Measurements from ENCODE around the gene CAMK2A. TPM values are rescaled to one million over a fixed set of nuclear protein-coding genes. Genes with fewer than 3 reads are reported as not detected.

Gene CAMK2A
- total and polyA plus RNA-seq, 2 of the 4 experiments (the other 2 are of a cell fraction): 0.18 to 0.19 TPM

DNA sequence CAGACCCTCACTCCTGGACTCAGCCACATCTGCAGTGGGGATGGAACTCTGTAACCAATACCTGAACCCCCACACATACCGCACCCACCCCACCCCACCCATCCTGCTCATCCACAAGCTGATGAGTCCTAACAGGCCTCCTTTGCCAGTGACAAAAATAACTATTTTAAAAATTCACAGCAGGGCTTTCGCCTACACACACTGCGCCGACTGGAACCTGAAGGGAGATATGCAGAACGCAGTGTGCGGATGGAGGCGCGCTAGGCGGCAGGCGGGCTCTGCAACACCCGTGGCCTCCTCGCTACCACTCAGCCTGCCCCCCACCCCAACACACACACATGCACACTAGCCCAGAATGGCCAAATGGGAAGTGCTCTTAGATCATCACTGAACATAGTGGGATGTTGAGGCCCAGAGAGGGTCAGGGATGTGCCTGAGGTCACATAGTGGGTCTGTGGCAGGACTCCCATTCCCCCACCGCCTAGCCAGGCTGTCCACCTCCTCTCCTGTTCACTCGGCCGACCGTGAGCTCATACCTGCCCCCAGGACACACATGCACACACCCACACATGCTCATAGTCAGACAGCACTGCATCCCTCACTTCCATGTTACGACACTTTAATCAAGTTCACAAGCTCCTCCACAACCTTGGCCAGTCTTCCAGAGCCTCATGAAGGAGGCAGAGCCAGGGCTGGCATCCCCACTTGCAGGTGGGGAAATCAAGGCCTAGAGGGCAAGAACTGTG lies 6.3 kb upstream of the CAMK2A start:
- no peak overlapping the region for H3K9ac ChIP-seq (ENCODE audit: low read depth, low read length)
- peaks cover 12% of the 10 kb centered on the region; the same call in 1 of the 2 replicates for H3K36me3 ChIP-seq (ENCODE audit: control insufficient read depth, insufficient read depth, low read length)
- no peak overlapping the region for H3K18ac ChIP-seq (ENCODE audit: low read depth, low read length)
- H4K20me1 ChIP-seq (ENCODE audit: insufficient read depth, low read length): peaks cover 8% of the 10 kb centered on the region; the same call in 1 of the 2 replicates
- H4K91ac ChIP-seq (ENCODE audit: insufficient read depth, low read depth, low read length): no peak overlapping the region; the same call in 1 of the 2 replicates
- ATAC-seq (ENCODE audit: low read depth): no peak
- DNase-seq: no peak
- H3K27ac ChIP-seq (ENCODE audit: insufficient read depth, low read length): no peak overlapping the region
- peaks cover 28% of the 10 kb centered on the region for H3K4me1 ChIP-seq (ENCODE audit: control insufficient read depth, insufficient read depth, low read length)
- peak overlapping the region; percentile 90 for H2AK9ac ChIP-seq (replicated peaks; ENCODE audit: low read depth, low read length, poor library complexity)
- H4K8ac ChIP-seq (ENCODE audit: low read depth in 2 of 2, low read length in 2 of 2): peak overlapping the region in 1 of 2 experiments; percentile 17; a peak in 1 of 4 replicates
- no peak overlapping the region for H3K4me2 ChIP-seq (ENCODE audit: low read depth, low read length)
- ChIA-PET POLR2A (ENCODE audit: unreplicated experiment) (no interaction called here), CTCF (no interaction called here)
- in situ Hi-C loops (cut with MboI; ENCODE audit: low sequenced_read_pairs): no loop called here
- no peak overlapping the region for H2BK15ac ChIP-seq (ENCODE audit: low read depth, low read length)
- H4K5ac ChIP-seq (ENCODE audit: low read depth, low read length): no peak overlapping the region
- H2AK5ac ChIP-seq (ENCODE audit: low read depth, low read length): peak overlapping the region; percentile 76
- BruUV-seq (replicated peaks): no TSS peak
- 0 out of 2 replicates have a peak overlapping the region, but pooled peaks have one; percentile 23 for H3K14ac ChIP-seq (replicated peaks; ENCODE audit: low read depth, low read length)
- H3K4ac ChIP-seq (ENCODE audit: low read depth, low read length): no peak overlapping the region
- peak overlapping the region; percentile 62; the same call in 1 of the 2 replicates for H2BK120ac ChIP-seq (ENCODE audit: low read depth, low read length)
- no peak overlapping the region for H2BK5ac ChIP-seq (ENCODE audit: low read depth, low read length, poor library complexity, severe bottlenecking)
- peaks cover 31% of the 10 kb centered on the region for H3K9me1 ChIP-seq (ENCODE audit: insufficient read depth, low read length)
- H2AFZ ChIP-seq (replicated peaks; ENCODE audit: low read length, poor library complexity): no peak overlapping the region
- H3K56ac ChIP-seq (ENCODE audit: extremely low read depth, insufficient read depth, low read length): no peak overlapping the region
- H3K27me3 ChIP-seq (ENCODE audit: control insufficient read depth, insufficient read depth, low read length): no peaks in the 10 kb centered on the region
- dilution Hi-C loops (cut with HindIII; ENCODE audit: low sequenced_read_pairs, unreplicated experiment): no loop called here
- TF ChIP-seq USF2 (IDR thresholded peaks at IDR 0.05; ENCODE audit: low read depth, low read length): no peak
- no peak for TF ChIP-seq NFE2L2 (IDR thresholded peaks at IDR 0.05; ENCODE audit: low read depth, low read length)
- 0 out of 2 replicates have a peak, but pooled peaks have one; percentile 11 for TF ChIP-seq CEBPB (IDR thresholded peaks at IDR 0.05; ENCODE audit: low read depth, low read length)
- no peak for TF ChIP-seq FOS (IDR thresholded peaks at IDR 0.05; ENCODE audit: low read depth, low read length)
- TF ChIP-seq RFX5 (IDR thresholded peaks at IDR 0.05; ENCODE audit: low read depth, low read length): no peak
- no peak for TF ChIP-seq SMC3 (IDR thresholded peaks at IDR 0.05; ENCODE audit: low read depth, low read length)
- no peak for TF ChIP-seq CTCF (conservative IDR thresholded peaks at IDR 0.05; ENCODE audit: low read depth, low read length)
- H3K23ac ChIP-seq (ENCODE audit: low read depth, low read length): no peak overlapping the region
- H2BK20ac ChIP-seq (ENCODE audit: low read depth, low read length): no peak overlapping the region
- intact Hi-C loops (cut with micrococcal nuclease): loop anchor here (1.0 kb wide), 1 partner anchor 38 kb away; no protein-coding TSS in a partner anchor
- no CpG with 5 or more reads among the region's 17 CpGs for WGBS, 2 experiments (ENCODE audit: extremely low coverage in 2 of 2, insufficient read length in 1 of 2)
- H3K79me1 ChIP-seq (ENCODE audit: low read depth in 1 of 2, low read length in 2 of 2): peaks cover 9 to 36% of the 10 kb centered on the region in 2 experiments; a peak in 3 of 4 replicates
- H3K4me3 ChIP-seq (ENCODE audit: insufficient read depth, low read depth, low read length): no peak overlapping the region
- H3K9me3 ChIP-seq (ENCODE audit: control insufficient read depth, insufficient read depth, low read length): no peaks in the 10 kb centered on the region

All from IMR-90 (cell line).